HG03103 (cell line): ENCODE results near the gene TAAR6.
"Not testable (repeated sequence)": the region's sequence is repeated elsewhere in the genome, so short reads cannot be mapped to it uniquely, and the experiment has no call there.

ENCODE experiments used
- ATAC-seq: cut with Tn5 transposase; IDR thresholded peaks from one replicate; pipeline ENCODE4 v1.9.1; 2021; ENCODE audit warnings: low read depth; ENCODE audit not compliant: unreplicated experiment

The TAAR6 gene

GRCh38 chr6:132587424-132587823, 17.3 kb downstream of the TAAR6 start:
- ATAC-seq: no peak

DNA sequence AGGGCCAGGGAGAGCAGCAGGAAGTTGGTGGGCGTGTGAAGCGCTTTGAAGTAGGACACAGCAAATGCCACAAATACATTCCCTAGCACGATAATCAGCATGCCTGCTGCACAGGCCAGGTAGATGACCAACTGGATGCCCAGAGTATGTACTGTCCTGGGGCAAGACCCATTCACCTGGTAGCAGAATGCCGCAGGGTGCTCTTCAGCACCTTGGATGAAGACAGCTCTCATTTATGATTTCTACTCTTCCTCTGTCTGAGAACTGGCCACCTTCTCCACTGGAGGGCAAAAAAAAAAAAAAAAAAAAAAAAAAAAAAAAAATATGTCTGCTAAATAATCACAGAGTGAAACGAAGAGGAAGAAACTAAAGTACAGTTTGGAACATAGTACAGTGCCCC, 19.3 kb downstream of the TAAR6 start, which contains the start of gene TAAR5:
Gene TAAR5 (minus strand): TSS at position 288 of the 400 bp plus-strand sequence. CDS start 55 bp downstream, at position 233.
- no peak for ATAC-seq

DNA sequence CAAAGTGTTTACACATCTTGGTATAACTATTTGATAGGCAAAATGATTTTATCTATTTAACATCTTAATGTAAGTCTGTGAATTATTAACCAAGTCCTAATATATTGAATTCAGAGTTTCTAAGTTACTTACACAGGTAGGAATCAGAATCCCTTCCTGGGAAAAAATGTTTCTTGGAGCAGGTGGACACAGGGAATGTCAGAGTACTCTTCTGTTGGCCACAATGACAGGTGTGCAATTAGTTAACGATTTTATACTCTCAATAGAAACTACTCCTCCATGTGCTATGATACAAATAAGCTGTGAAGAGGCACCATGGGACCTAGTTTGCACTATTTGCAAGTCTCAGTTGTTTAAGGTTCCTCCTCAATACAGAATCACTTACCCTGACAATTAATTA, 20.2 kb downstream of the TAAR6 start:
- no peak for ATAC-seq

DNA sequence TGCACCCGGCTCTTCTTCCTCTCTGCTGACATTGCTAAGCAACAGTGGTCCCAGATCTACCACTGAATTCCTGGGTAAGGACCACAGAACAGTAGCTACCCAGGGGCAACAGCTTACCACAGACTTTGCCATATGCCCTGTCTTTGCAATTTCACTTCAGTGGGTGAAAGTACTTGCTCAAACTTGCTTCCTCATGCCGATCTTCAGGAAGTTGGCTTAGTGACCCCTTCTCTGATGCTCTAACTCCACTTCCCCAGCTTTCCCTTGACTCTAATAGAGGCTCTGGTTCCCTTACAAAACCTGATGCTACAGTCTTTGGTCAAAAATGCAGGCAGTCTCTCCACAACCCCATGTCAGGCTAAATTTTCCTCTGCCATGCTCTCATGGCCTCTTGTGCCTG, 22.7 kb downstream of the TAAR6 start:
- no peak for ATAC-seq

DNA sequence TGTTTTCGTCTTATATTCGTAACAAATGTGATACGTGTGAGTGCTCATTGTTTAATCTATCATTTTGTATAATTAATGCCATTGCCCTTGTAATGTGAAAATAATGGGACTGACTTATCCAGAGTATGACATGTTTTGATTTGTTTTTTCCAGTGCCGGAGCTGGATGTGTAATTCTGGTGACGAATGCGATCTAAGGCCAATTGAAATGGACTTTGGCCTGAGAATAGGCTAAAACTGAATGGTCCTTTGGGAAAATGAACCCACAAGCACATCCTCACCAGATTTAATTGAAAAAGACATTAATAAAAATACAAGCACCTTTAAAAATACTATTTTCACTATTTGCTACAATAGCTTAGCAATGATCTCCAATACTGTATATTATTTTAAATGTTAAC, 26.1 kb downstream of the TAAR6 start:
- no peak for ATAC-seq

DNA sequence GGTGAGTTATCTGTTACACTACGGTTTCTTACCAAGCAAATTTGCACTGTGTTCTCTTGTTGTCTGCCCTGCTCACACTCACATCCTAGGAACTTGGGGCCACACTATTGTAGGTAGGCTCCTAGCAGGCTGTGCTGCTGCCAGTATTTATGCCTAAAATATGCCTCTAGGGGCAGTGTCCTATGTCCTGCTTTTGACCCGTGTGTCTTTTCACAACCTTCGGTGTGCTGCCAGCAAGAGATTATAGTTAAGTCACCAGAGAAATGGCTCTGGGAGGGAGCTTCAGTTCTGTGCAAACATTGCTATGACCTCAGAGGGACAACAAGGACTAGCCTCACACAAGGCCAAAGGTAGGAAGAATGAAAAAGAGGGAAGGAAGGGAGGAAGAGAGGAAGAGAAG, 28.4 kb downstream of the TAAR6 start:
- ATAC-seq: no peak

DNA sequence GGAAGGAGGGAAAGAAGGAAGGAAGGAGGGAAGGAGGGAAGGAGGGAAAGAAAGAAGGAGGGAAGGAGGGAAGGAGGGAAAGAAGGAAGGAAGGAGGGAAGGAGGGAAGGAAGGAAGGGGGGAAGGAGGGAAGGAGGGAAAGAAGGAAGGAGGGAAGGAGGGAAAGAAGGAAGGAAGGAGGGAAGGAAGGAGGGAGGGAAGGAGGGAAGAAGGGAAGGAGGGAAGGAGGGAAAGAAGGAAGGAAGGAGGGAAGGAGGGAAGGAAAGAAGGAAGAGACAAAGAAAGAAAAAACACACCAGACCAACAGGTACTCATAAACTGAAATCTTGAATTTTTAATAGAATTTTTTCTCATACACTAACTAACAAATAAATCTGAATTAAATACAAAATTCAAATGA, 30.8 kb downstream of the TAAR6 start:
- ATAC-seq: not testable (repeated sequence)

DNA sequence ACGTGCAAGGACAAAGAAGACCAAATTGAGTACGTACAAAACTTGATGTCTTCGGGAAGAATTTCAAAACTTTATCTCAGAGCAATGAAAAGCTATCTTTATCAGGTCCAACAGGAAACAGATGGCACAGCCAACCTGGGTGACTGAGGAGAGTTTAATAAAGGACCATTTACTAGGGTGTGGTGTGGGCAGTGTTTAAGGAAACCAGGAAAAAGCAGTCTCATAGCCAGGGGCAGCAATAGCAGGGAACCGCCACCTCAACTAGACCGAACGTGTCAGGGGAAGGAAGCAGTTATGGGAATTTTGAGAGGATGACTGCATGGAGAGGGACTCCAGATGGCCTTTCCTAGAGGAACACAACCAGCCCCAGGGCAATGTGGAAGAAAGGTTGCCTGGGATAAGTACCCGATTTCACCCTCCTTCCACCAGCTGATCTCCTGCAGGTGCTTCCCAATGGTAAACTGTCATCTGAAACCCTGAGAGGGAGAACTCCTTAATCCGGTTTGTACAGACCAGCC, 34.6 kb downstream of the TAAR6 start:
- ATAC-seq: no peak

DNA sequence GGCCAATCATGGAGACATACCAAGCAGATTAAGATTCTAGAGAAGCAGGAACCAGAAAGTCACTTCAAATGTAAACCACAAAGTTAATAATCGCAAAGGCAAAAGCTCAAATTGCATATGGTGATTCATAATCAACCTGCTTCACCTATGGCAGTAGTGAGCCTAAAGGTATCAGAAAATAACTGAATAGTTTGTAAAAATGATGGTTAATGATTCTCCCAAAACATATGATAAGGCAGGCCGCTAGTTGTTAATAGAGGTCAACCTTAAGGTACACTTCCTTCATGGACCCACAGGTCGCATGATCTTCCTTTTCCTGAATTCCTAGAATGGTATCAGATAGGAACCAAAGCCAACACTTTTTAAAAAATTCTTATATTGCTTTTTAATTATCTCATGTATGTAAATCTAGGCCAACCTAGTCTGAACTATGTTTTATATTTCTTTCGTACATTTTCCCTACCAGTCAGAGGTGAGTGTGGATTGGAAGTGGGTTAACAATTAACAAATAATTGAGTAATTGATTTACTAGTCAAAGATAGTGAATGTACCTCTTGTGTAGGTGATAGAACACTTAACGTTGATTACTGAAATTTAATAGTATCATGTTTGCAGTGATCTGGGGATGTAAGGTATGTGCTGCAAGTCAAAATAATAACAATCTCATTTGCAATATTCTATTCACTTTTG, 37.6 kb downstream of the TAAR6 start:
- no peak for ATAC-seq

GRCh38 chr6:132611616-132612015, 41.5 kb downstream of the TAAR6 start:
- no peak for ATAC-seq

- no peak for ATAC-seq
Observed at GRCh38 chr6:132612449-132613108, 42.5 kb downstream of the TAAR6 start.

GRCh38 chr6:132614554-132614953, 44.4 kb downstream of the TAAR6 start:
- ATAC-seq: no peak

GRCh38 chr6:132616677-132617076, 46.6 kb downstream of the TAAR6 start:
- no peak for ATAC-seq
